ENCODE data around the gene CEL. TPM values are rescaled to one million over a fixed set of nuclear protein-coding genes. Genes with fewer than 3 reads are reported as not detected.

The CEL gene
- total RNA-seq, 2 donors from 2014 or later: 0.61 to 16.6 TPM

DNA sequence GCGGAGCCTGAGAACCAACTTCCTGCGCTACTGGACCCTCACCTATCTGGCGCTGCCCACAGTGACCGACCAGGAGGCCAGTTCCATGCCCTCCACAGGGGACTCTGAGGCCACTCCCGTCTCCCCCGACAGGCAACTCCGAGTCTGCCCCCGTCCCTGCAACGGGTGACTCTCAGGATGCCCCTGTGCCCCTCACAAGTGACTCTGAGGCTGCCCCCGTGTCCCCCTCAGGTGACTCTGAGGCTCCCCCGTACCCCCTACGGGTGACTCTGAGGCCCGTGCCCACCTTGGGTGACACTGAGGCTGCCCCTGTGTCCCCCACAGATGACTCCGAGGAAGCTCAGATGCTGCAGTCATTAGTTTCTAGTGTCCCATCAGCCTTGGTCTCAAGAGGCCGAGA is 25.1 kb downstream of the CEL start:
- DNase-seq: no peak
- no peak overlapping the region for H3K9ac ChIP-seq (ENCODE audit: low read depth in 2 of 2, low read length in 2 of 2)
- no peak overlapping the region for H3K27ac ChIP-seq

GRCh38 chr9:133087429-133088145 is 25.8 kb downstream of the CEL start:
- DNase-seq: no peak
- H3K27ac ChIP-seq: no peak overlapping the region
- TF ChIP-seq, protein P1, sequence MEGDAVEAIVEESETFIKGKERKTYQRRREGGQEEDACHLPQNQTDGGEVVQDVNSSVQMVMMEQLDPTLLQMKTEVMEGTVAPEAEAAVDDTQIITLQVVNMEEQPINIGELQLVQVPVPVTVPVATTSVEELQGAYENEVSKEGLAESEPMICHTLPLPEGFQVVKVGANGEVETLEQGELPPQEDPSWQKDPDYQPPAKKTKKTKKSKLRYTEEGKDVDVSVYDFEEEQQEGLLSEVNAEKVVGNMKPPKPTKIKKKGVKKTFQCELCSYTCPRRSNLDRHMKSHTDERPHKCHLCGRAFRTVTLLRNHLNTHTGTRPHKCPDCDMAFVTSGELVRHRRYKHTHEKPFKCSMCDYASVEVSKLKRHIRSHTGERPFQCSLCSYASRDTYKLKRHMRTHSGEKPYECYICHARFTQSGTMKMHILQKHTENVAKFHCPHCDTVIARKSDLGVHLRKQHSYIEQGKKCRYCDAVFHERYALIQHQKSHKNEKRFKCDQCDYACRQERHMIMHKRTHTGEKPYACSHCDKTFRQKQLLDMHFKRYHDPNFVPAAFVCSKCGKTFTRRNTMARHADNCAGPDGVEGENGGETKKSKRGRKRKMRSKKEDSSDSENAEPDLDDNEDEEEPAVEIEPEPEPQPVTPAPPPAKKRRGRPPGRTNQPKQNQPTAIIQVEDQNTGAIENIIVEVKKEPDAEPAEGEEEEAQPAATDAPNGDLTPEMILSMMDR (IDR thresholded peaks at IDR 0.05): no peak
- H3K36me3 ChIP-seq: no peaks in the 10 kb centered on the region
- no peaks in the 10 kb centered on the region for H3K9me3 ChIP-seq
- no peak overlapping the region for H3K4me3 ChIP-seq
- H3K4me1 ChIP-seq: no peaks in the 10 kb centered on the region
- intact Hi-C loops (cut with DNase I): no loop called here
- no peaks in the 10 kb centered on the region for H3K27me3 ChIP-seq
- H3K9ac ChIP-seq (ENCODE audit: low read depth in 2 of 2, low read length in 2 of 2): no peak overlapping the region

More for the DNA sequence above, 25.1 kb downstream of the CEL start:
- Histone ChIP-seq H3K27me3 (no peaks in the 10 kb centered on the region), H3K9me3 (no peaks in the 10 kb centered on the region), H3K4me1 (no peaks in the 10 kb centered on the region), H3K36me3 (no peaks in the 10 kb centered on the region), H3K4me3 (no peak overlapping the region)
- TF ChIP-seq, protein P1 (IDR thresholded peaks at IDR 0.05): no peak
- intact Hi-C loops (cut with DNase I): no loop called here

DNA sequence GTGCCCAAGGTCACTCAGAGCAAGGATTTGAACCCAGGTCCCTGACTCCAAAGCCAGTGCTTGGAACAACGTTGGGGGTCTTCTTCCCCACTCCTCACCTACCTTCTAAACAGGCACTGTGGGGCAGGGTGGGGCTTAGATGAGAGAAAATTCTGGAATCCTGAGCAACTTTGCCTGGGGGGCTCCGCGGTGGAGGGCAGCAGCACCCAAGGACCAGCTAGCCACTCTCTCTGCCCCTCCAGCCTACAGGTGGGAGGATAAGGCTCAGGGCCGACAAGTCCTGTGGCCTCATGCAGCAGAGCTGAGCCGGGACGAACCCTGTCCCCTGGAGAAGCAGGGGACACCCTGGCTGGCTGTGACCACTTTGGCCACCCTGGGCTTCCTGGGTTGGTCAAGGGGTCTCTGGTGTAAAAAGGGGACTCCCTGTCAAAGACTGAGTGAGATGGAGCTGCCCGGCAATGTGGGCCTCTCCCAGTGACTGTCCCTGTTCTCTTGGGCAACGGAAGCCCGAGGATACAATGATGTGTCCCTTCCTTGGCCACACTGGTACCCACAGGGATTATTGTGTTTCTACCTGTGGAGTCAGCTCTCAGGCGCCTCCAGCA is 26.5 kb downstream of the CEL start:
- Histone ChIP-seq H3K9ac (ENCODE audit: low read depth in 2 of 2, low read length in 2 of 2) (no peak overlapping the region), H3K27ac (no peak overlapping the region), H3K4me3 (no peak overlapping the region), H3K36me3 (no peaks in the 10 kb centered on the region), H3K4me1 (no peaks in the 10 kb centered on the region), H3K27me3 (no peaks in the 10 kb centered on the region), H3K9me3 (no peaks in the 10 kb centered on the region)
- TF ChIP-seq, protein P1 (IDR thresholded peaks at IDR 0.05): no peak
- intact Hi-C loops (cut with DNase I): no loop called here
- DNase-seq: no peak

- H3K27ac ChIP-seq: no peak overlapping the region
- no peaks in the 10 kb centered on the region for H3K9me3 ChIP-seq
- intact Hi-C loops (cut with DNase I): no loop called here
- DNase-seq: no peak
- H3K27me3 ChIP-seq: no peaks in the 10 kb centered on the region
- TF ChIP-seq, protein P1 (IDR thresholded peaks at IDR 0.05): no peak
- H3K9ac ChIP-seq (ENCODE audit: low read depth in 2 of 2, low read length in 2 of 2): no peak overlapping the region
- no peaks in the 10 kb centered on the region for H3K36me3 ChIP-seq
- no peak overlapping the region for H3K4me3 ChIP-seq
- H3K4me1 ChIP-seq: no peaks in the 10 kb centered on the region
Observed at GRCh38 chr9:133088756-133089155, 27.0 kb downstream of the CEL start.

- H3K27ac ChIP-seq: no peak overlapping the region
Observed at GRCh38 chr9:133089271-133089671, 27.5 kb downstream of the CEL start.

More at GRCh38 chr9:133089271-133089671, 27.5 kb downstream of the CEL start:
- no peak for DNase-seq
- Histone ChIP-seq H3K9me3 (no peaks in the 10 kb centered on the region), H3K9ac (ENCODE audit: low read depth in 2 of 2, low read length in 2 of 2) (no peak overlapping the region), H3K4me3 (no peak overlapping the region), H3K27me3 (no peaks in the 10 kb centered on the region), H3K4me1 (no peaks in the 10 kb centered on the region), H3K36me3 (no peaks in the 10 kb centered on the region)
- TF ChIP-seq, protein P1 (IDR thresholded peaks at IDR 0.05): no peak
- intact Hi-C loops (cut with DNase I): no loop called here

Measured in colonic mucosa (tissue), 4 donors.